ENCODE results near the gene TMOD1.

DNA sequence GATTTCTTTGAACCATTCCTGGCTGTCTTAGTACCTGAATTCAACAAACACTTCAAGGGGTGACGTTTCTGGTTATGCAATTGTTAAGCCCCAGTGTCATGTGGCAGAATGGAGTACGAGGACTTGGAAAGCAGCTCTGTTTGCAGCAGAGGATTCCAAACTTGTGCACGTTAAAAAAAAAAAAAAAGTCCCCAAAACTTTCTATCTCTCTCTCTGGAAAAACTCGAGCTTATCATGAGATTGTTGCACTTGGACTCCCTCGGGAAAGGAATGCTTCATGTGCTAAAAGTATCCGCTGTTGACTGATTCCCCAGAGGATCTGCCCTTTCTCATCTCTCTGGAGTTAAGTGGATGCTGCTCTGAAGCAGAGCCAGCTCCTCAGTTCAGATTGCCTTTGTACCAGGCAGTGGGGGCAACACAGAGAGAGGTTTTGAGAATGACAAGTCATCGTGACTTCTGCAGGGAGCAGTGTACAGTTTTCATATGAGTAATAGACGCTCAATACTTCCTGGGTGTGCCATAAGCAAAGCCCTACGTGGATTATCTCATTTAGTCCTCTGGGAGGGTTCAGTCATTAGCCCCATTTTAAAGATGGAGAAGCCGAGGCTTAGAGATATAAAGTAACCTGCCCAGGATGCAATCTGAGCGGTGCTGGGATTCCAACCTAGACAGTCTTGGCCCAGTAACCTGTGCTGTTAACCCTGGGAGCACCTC is 28.1 kb downstream of the TMOD1 start:
- TF ChIP-seq TCF4 (CRISPR knock-in tag; IDR thresholded peaks at IDR 0.05; ENCODE audit: borderline replicate concordance) (no peak), ESRRG (CRISPR knock-in tag; IDR thresholded peaks at IDR 0.05) (no peak), PATZ1 (CRISPR knock-in tag; IDR thresholded peaks at IDR 0.05; ENCODE audit: borderline replicate concordance) (no peak), ZNF70 (CRISPR knock-in tag; IDR thresholded peaks at IDR 0.05) (no peak), CSDC2 (CRISPR knock-in tag; IDR thresholded peaks at IDR 0.05) (no peak), POU6F1 (CRISPR knock-in tag; IDR thresholded peaks at IDR 0.05; ENCODE audit: borderline replicate concordance, low read depth) (no peak; the same call in 1 of the 2 replicates), BACH2 (CRISPR knock-in tag; IDR thresholded peaks at IDR 0.05; ENCODE audit: borderline replicate concordance) (no peak), ZFP30 (CRISPR knock-in tag; IDR thresholded peaks at IDR 0.05) (no peak)
- TF ChIP-seq, protein P1, sequence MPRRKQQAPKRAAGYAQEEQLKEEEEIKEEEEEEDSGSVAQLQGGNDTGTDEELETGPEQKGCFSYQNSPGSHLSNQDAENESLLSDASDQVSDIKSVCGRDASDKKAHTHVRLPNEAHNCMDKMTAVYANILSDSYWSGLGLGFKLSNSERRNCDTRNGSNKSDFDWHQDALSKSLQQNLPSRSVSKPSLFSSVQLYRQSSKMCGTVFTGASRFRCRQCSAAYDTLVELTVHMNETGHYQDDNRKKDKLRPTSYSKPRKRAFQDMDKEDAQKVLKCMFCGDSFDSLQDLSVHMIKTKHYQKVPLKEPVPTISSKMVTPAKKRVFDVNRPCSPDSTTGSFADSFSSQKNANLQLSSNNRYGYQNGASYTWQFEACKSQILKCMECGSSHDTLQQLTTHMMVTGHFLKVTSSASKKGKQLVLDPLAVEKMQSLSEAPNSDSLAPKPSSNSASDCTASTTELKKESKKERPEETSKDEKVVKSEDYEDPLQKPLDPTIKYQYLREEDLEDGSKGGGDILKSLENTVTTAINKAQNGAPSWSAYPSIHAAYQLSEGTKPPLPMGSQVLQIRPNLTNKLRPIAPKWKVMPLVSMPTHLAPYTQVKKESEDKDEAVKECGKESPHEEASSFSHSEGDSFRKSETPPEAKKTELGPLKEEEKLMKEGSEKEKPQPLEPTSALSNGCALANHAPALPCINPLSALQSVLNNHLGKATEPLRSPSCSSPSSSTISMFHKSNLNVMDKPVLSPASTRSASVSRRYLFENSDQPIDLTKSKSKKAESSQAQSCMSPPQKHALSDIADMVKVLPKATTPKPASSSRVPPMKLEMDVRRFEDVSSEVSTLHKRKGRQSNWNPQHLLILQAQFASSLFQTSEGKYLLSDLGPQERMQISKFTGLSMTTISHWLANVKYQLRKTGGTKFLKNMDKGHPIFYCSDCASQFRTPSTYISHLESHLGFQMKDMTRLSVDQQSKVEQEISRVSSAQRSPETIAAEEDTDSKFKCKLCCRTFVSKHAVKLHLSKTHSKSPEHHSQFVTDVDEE (CRISPR knock-in tag; IDR thresholded peaks at IDR 0.05), result 0 out of 2 replicates have a peak, but pooled peaks have one; percentile 16
- TF ChIP-seq, protein P2, sequence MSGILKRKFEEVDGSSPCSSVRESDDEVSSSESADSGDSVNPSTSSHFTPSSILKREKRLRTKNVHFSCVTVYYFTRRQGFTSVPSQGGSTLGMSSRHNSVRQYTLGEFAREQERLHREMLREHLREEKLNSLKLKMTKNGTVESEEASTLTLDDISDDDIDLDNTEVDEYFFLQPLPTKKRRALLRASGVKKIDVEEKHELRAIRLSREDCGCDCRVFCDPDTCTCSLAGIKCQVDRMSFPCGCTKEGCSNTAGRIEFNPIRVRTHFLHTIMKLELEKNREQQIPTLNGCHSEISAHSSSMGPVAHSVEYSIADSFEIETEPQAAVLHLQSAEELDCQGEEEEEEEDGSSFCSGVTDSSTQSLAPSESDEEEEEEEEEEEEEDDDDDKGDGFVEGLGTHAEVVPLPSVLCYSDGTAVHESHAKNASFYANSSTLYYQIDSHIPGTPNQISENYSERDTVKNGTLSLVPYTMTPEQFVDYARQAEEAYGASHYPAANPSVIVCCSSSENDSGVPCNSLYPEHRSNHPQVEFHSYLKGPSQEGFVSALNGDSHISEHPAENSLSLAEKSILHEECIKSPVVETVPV (CRISPR knock-in tag; IDR thresholded peaks at IDR 0.05), result no peak
- TF ChIP-seq, protein P3, sequence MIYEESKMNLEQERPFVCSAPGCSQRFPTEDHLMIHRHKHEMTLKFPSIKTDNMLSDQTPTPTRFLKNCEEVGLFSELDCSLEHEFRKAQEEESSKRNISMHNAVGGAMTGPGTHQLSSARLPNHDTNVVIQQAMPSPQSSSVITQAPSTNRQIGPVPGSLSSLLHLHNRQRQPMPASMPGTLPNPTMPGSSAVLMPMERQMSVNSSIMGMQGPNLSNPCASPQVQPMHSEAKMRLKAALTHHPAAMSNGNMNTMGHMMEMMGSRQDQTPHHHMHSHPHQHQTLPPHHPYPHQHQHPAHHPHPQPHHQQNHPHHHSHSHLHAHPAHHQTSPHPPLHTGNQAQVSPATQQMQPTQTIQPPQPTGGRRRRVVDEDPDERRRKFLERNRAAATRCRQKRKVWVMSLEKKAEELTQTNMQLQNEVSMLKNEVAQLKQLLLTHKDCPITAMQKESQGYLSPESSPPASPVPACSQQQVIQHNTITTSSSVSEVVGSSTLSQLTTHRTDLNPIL (CRISPR knock-in tag; IDR thresholded peaks at IDR 0.05; ENCODE audit: low read depth), result no peak

All from SK-N-SH treated with all-trans-retinoic acid at 6 μM for 48 hours (cell line).